ENCODE results near the gene ATXN1.
"Not testable (repeated sequence)": the region's sequence is repeated elsewhere in the genome, so short reads cannot be mapped to it uniquely, and the experiment has no call there.

The ATXN1 gene

GRCh38 chr6:16466800-16467553 lies 294.3 kb downstream of the ATXN1 start:
- no peak for DNase-seq (ENCODE audit: low read depth in 1 of 2, low spot score in 1 of 2)

- DNase-seq (ENCODE audit: low read depth in 1 of 2, low spot score in 1 of 2) = no peak
Observed at GRCh38 chr6:16464045-16464444, 297.2 kb downstream of the ATXN1 start.

GRCh38 chr6:16463246-16463645 lies 298.0 kb downstream of the ATXN1 start:
- DNase-seq (ENCODE audit: low read depth in 1 of 2, low spot score in 1 of 2) = not testable (repeated sequence)

- DNase-seq (ENCODE audit: low read depth in 1 of 2, low spot score in 1 of 2) = no peak
Observed at GRCh38 chr6:16461491-16461890, 299.8 kb downstream of the ATXN1 start.

GRCh38 chr6:16459472-16459871 lies 301.8 kb downstream of the ATXN1 start:
- DNase-seq (ENCODE audit: low read depth in 1 of 2, low spot score in 1 of 2) = not testable (repeated sequence)

- DNase-seq (ENCODE audit: low read depth in 1 of 2, low spot score in 1 of 2) = no peak
Observed at GRCh38 chr6:16452348-16452747, 308.9 kb downstream of the ATXN1 start.

GRCh38 chr6:16450821-16451220 lies 310.4 kb downstream of the ATXN1 start:
- no peak for DNase-seq (ENCODE audit: low read depth in 1 of 2, low spot score in 1 of 2)

- no peak for DNase-seq (ENCODE audit: low read depth in 1 of 2, low spot score in 1 of 2)
Observed at GRCh38 chr6:16450285-16450684, 311.0 kb downstream of the ATXN1 start.

GRCh38 chr6:16446273-16446672 lies 315.0 kb downstream of the ATXN1 start:
- DNase-seq (ENCODE audit: low read depth in 1 of 2, low spot score in 1 of 2) = no peak

- DNase-seq (ENCODE audit: low read depth in 1 of 2, low spot score in 1 of 2) = no peak
Observed at GRCh38 chr6:16442031-16442430, 319.2 kb downstream of the ATXN1 start.

- no peak for DNase-seq (ENCODE audit: low read depth in 1 of 2, low spot score in 1 of 2)
Observed at GRCh38 chr6:16441262-16441661, 320.0 kb downstream of the ATXN1 start.

GRCh38 chr6:16440636-16441212 lies 320.5 kb downstream of the ATXN1 start:
- DNase-seq (ENCODE audit: low read depth in 1 of 2, low spot score in 1 of 2) = no peak

GRCh38 chr6:16438718-16439591 lies 322.3 kb downstream of the ATXN1 start:
- DNase-seq (ENCODE audit: low read depth in 1 of 2, low spot score in 1 of 2) = no peak

- DNase-seq (ENCODE audit: low read depth in 1 of 2, low spot score in 1 of 2) = no peak
Observed at GRCh38 chr6:16437984-16438383, 323.3 kb downstream of the ATXN1 start.

GRCh38 chr6:16437095-16437494 lies 324.2 kb downstream of the ATXN1 start:
- peak in 1 of 2 donors; percentile 27 for DNase-seq (ENCODE audit: low read depth in 1 of 2, low spot score in 1 of 2)

GRCh38 chr6:16436550-16436949 lies 324.7 kb downstream of the ATXN1 start:
- peak in 1 of 2 donors; percentile 32 for DNase-seq (ENCODE audit: low read depth in 1 of 2, low spot score in 1 of 2)

GRCh38 chr6:16434885-16435284 lies 326.4 kb downstream of the ATXN1 start:
- DNase-seq (ENCODE audit: low read depth in 1 of 2, low spot score in 1 of 2) = no peak

GRCh38 chr6:16433338-16433890 lies 327.8 kb downstream of the ATXN1 start:
- DNase-seq (ENCODE audit: low read depth in 1 of 2, low spot score in 1 of 2) = no peak

- DNase-seq (ENCODE audit: low read depth in 1 of 2, low spot score in 1 of 2) = no peak
Observed at GRCh38 chr6:16432075-16433032, 328.9 kb downstream of the ATXN1 start.

- DNase-seq (ENCODE audit: low read depth in 1 of 2, low spot score in 1 of 2) = no peak
Observed at GRCh38 chr6:16431106-16431505, 330.2 kb downstream of the ATXN1 start.

All from activated CD4-positive, alpha-beta T cell treated with anti-CD3 and anti-CD28 coated beads, Interleukin-2, amount 50 U/mL, for 24 hours (primary cell).